GM18507 (cell line): ENCODE data around the gene PCNT.
"Not testable (repeated sequence)": the region's sequence is repeated elsewhere in the genome, so short reads cannot be mapped to it uniquely, and the experiment has no call there.

ENCODE experiments used
- DNase-seq: peaks from one replicate; pipeline ENCODE4 v3.0.0; 2011; ENCODE audit warnings: low read depth; ENCODE audit not compliant: insufficient read length; ENCODE audit errors: extremely low spot score
- FAIRE-seq: peaks from 2 replicates; lab custom pipeline; 2011; peaks lifted over from hg19 to GRCh38; lab: Jason Lieb, UNC

PCNT gene

DNA sequence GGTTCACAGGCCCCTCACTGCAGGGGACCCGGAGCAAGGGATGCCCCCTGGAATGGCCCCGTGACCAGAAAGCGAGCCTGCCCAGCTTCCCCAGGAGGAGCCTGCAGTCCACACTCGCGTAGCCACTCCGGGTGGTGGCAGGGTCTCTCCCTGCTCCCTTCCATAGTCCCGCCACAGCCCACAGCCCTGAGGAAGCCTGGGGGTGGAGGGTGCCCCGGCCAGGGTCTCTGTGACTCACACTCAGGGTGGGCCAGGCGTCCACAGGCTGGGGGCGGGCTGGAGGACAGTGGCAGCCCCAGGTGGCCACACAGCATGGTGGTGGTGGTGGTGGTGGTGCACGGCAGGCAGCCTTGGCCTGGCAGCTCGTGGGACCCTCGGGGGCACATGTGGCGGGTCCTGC is 22.2 kb upstream of the PCNT start:
- FAIRE-seq = no peak
- no peak for DNase-seq

DNA sequence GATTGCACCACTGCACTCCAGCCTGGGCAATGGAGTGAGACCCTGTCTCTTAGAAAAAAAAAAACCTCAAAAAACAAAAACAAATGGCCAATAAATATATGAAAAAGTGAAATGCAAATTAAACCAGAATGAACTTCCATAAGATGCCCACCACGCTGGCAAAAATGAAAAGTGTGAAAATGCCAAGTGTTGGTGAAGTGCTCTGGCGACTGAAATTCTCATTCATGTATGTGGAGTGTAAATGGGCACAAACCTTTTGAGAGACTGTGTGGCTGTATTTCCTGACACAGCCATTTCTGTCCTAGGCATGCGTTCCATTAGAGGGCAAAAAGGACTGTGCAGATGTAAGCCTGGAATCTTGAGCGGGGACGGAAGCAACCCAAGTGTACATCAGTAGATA is 19.5 kb upstream of the PCNT start:
- FAIRE-seq = no peak
- DNase-seq = no peak

DNA sequence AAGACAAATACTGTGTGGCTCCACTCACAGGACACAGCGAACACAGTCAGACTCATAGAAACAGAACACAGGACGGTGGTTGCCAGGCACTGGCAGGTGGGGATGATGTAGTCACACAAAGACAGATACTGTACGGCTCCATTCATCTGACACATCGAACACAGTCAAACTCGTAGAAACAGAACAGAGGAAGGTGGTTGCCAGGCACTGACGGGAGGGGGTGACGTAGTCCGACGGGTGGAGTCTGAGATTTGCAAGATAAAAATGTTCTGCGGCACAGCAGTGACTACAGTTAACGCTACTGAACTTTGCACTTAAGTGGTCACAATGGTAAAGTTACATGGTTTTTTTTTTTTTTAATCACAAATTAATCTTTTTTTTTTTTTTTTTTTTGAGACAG is 19.0 kb upstream of the PCNT start:
- DNase-seq = no peak
- no peak for FAIRE-seq

DNA sequence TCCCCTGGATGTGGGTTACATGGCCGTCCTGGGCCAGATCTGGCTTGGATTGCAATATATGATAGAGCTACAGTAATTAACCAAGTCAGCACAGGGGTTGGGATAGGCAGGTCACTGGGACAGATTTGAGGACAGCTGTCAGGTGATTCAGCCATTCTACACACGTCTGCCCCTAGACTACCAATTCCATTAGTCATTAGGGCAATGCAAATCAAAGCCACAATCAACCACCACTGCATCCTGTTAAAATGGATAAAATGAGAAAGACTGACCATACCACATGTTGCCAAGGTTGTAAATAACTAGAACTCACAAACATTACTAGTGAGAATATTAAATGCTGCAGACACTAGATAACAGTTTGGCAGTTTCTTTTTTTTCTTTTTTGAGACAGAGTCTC is 16.3 kb upstream of the PCNT start:
- no peak for FAIRE-seq

DNA sequence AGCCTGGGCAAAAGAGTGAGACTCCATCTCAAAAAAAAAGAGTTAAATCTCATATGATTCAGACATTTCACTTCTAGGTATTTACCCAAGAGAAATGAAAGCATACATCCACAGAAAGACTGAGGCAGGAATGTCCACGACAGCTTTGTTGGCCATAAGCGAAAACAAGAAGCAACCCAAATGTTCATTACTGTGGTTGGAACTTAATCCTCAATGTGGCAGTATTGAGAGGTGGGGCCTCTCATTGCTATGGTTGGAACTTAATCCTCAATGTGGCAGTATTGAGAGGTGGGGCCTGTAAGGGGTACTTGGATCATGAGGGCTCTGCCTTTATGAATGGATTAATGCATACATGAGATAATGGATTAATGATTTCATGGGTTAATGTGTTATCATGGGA is 15.5 kb upstream of the PCNT start:
- FAIRE-seq (no peak), DNase-seq (no peak)

More for the DNA sequence above, 16.3 kb upstream of the PCNT start:
- no peak for DNase-seq

DNA sequence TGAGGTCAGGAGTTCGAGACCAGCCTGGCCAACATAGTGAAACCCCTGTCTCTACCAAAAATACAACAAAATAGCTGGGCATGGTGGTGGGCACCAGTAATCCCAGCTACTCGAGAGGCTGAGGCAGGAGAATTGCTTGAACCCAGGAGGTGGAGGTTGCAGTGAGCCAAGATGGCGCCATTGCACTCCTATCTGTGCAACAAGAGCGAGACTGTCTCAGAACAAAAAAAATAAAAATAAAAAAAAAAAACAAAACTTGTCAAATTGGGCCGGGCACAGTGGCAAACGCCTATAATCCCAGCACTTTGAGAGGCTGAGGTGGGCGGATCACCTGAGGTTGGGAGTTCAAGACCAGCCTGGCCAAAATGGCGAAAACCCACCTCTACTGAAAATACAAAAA is 13.7 kb upstream of the PCNT start:
- FAIRE-seq, DNase-seq: not testable (repeated sequence)

DNA sequence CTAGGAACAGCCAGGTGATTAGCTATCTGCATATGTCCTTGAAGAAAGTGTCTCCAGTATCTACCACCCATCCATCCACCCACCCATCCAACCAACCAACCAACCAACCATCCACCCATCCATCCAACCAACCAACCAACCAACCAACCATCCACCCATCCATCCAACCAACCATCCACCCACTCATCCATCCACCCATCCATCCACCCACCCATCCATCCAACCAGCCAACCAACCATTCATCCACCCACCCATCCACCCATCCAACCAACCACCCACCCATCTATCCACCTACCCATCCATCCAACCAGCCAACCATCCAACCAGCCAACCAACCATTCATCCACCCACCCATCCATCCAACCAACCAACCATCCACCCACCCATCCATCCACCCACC is 12.4 kb upstream of the PCNT start:
- FAIRE-seq (no peak), DNase-seq (no peak)

DNA sequence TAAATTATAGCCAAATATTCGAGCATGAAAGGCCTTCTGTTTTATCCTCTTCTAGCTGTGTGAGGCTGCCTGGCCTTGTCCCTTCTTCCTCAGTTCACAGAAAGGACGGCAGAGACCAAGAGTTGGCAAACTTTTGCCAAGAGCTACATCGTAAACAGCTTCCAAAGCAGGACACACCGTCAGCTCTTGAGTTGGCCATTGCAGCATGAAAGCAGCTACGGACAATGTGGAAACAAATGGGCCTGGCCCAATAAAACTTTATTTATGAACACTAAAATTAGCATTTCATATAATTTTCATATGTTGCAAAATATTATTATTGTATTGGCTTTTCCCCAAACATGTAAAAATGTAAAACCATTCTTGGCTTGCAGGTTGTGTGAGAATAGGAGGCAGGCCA is 11.0 kb upstream of the PCNT start:
- FAIRE-seq = no peak
- no peak for DNase-seq

DNA sequence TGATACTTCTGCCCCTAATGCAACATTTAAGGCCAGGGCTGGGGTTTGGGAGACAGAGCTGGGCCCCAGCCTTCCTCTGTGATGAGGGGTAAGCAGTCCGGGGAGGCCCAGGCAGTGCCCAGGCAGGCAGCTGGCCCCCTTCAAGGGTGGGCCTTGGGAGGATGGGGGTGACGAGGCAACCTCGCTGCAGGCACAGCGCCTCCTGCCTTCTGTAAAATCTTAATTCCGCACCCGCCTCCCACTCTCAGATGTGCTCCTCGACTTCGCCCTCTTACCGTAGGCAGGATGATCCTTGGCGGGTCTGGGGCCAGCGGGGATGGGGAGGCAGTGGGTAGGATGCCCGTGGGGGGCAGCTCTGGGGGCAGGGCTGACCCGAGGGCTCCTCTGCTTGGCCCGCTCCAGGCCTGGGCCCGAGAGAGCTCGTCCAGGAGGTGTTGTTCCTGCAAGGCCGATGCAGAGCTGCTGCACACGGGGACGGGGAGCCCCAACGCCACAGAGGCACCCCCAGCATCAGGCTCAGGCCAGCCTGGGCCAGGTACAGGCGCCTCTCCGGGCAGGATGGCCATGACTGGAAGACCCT is 9.4 kb upstream of the PCNT start:
- no peak for FAIRE-seq
- DNase-seq = no peak

DNA sequence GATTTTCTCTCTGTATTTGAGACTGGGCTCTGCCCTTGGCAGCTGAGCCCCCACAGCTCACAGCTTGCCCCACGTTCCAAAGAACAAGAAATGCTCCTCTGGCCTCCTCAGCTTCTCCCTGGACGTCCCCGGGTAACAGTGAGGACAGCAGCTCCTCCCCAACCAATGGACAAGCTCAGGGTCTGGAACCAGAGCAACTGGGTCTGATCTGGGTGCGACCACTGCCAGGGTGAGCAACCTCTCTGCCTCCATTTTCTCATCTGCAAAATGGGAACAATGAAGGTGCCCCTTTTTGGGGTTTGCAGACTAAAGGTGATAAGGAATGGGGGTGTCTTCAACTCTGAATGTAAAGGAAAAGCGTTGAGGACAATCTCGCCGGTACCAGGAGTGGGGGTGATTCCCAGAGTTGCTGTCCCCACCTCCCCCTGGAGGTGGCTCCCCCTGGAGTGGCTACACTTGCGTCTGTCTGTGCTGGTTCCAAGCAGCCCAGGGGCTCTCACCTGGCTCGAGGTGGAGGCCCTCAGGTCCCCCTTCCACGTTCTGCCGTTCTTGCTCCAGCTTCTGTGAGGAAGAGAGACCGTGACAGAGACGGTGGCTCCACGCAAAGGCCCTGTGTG is 7.1 kb upstream of the PCNT start:
- FAIRE-seq (no peak), DNase-seq (no peak)

DNA sequence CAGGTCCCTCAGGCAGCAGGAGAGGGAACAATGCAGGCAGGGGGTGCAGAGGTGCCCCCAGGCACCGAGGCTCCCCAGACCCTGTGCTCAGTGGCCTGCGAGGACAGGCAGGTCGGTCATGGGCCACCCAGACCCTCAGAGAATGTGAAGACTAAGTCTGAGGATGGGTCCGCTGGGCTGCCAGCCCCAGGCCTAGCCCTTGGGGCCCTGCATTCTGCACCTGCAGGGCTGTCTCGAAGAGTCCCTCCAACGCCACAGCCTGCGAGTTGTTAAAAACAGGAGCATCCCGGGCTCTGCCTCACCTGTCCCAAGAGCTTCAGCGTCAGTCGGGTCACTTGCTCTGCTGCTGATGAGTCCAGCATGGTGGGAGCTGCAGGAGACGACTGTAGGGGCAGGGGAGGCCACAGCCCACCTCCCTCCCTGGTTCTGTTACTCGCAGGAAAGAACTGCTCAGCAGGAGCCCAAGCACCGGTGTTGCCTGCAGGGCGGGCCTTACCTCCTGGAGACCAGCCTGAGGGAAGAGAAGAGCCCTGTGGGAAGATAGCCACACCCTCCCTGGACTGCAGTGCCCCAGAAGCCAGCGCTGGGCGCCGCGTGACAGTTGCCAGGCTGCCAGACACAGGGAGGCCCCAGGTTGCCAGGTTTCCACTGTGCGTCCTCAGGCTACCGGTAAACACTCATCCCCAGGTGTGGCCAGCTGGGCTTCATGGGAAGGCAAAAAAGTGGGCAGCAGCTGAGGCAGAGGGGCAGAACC is 6.1 kb upstream of the PCNT start:
- DNase-seq = no peak
- FAIRE-seq = no peak

DNA sequence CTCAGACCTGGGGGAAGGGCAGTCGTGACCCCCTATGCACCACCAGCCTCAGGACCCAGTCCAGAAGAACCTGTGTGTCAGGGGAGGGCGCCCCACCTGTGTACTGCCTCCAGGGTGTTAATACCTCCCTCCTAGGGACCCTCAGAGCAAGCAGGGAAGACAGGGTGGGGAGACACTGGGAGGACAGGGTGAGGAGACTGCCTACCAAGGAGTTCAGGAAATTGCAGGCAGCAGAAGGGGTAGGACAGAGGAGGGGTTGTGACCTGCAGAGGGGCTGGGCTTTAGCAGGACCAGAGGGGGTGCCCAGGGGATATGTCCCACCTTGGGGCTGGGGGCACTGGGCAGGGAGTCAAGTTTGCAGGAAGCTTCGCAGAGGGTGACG is 5.5 kb upstream of the PCNT start:
- FAIRE-seq (no peak), DNase-seq (no peak)

DNA sequence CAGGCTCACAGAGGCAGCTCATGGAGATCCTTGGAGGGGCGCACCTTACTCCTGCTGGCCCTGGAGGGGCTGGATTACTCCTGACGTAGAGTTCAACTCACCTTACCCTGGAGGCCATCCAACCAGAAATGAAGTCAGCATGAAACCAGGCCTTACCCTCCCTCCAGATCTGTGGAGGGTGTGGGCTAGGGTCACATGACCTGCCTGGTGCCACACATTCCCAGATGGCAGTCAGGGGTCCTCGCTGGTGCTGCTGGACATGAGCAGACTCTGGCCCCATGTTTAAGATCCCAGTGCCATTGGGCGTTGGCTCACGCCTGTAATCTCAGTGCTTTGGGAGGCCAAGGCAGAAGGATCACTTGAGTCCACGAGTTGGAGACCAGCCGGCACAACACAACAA is 4.8 kb upstream of the PCNT start:
- FAIRE-seq (no peak), DNase-seq (no peak)

DNA sequence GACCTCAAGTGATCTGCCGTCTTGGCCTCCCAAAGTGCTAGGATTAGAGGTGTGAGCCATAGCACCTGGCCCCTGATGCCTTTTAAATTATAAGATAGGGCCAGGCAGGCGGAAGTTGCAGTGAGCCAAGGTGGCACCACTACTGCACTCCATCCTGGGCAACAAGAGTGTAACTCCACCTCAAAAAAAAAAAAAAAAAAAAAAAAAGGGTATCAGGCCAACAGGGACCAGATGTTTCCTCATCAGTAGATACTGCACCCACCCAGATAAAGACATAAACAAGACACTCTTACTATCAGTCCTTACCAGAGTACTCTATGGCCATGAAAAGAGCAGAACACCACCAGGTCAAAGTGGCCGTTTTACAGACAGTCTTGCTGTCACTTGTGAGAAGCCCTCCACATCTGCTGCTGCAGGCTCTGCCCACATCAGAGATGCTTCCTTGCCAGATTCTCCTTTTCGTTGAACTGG is 3.6 kb upstream of the PCNT start:
- no peak for DNase-seq
- no peak for FAIRE-seq

DNA sequence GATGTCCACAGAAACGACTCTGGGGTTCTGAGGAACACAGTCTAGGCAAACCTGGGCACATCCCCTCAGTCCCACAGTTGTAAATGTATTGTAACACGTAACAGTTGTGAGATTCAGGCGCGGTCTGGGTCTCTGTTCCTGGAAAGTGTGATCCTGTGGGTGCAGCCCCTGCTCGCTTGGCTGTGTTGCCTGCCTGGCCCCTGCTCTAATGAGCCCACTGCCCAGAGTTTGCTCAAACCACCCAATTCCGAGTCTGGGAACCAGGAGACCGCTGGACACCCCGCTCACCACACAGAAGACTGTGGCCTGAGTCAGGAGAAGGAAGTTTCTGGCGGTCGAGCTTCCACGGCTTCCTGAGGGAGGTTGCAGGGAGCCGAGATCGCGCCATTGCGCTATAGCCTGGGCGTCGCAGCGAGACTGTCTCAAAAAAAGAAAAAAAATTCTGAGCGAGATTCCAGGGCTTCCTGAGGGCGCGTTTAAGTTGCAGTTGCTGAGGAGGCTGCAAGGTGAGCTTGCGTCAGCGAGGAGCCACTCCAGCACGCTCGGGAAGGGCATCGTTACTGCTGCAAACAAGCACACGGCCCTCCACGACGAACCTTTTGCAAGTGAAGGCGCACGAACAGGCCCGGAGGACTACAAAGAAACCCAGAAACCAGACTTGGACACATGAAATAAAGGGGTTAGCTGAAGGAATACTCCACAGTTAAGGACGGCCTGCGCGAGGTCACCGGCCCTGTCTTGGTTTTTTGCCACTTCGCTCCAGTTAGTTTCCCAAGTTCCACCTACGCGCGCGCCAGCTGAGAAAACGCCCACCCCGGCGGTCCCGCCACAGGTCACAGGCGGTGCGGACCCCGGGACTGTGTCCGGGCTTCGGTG is 1.4 kb upstream of the PCNT start:
- DNase-seq (no peak), FAIRE-seq (no peak)

DNA sequence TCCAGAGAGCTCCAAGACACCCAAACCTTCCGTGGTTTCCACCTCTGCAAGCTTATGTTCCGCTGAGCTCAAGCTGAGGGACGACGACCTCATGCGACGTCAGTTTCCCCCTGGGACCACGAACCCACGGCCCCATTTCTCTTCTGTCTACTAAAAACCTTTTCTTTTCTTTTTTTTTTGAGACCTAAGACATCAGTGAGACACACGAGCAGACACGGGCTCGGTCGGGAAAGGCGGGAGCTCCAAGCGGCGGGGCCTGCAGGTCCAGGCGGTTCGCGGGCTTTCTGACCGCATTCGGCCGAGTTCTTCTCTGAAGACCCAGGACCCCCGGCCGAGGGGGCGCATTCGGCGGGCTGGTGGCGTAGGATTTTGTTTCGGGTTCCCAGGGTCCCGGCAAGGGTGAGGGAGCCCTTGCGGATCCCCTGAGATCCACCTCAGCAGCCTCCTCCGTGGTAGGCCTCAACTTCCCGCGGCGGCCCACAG is 688 bp upstream of the PCNT start:
- no peak for FAIRE-seq
- no peak for DNase-seq

DNA sequence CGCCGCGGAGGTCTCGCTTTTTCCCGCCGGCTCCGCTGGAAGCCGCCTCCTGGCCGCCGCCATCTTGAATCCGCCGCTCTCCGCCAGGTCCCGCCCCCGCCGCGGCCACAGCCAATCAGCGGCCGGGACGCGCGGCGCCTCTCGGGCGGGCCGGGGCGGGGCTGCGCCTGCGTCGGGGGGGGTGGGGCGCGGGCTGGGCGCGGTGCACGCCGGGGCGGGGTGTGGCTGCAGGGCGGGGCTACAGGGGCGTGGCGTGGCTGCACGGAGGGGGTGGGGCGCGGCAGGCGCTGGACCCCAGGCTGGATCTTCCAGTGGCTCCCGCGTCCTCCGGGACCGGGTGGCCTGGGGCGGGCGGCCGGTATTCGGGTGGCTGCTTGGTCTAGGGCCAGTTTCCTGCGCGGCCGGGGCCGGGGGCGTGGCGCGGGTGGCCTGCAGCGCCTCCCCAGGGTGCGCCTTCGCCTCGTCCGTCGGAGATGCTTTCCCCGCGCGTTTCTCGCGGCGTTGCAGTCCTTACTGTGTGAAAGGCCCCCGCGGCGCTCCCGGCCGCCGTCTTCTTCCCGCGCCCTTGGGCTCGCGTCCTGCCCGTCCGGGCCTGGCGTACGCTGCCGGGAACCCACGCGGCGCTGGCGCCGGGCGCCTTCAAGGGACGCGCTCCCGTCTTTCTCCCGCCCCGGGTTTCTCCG is 575 bp downstream of the PCNT start:
- peak; percentile 44 for FAIRE-seq
- DNase-seq = peak; percentile 81

DNA sequence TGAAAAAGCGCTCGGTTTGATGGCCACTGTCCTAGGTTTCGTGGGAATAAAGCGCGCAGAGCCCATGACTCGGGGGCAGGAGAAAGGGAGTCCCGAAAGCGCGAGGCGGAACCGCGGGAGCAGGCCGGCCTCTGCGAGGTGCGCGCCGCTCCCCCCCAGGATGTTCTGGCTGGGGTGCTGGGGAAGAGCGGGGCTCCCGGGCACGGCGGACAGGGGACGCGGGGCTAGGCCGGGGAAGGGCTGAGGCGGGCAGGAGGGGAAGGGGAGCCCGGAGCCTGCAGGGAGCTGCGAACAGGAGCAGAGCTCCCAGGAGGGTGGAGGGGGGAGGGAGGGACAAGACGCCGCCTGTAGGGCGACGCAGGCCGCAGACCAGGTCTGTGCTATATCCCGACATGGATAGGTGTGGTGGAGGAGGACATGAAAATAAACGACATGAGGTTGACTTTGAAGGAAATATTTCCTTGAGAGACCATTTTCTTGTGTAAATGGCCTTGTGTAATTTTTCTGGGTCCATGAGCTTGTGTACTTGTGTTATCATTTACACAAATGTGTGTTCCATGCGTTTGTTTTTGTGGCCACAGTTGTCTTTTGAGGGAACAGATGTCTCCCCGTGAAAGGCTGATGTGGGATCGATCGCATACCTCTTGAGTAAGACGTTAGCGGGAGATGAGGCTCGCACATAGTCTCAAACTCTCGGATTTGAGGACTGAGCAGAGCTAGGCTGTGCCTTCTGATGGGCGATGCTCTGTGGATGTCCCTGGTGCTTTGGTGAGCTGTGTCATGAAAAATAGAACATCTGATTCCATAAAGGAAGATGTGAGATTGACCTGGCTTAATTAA is 1.3 kb downstream of the PCNT start:
- FAIRE-seq = peak; percentile 12
- no peak for DNase-seq
